Measurements from ENCODE around the gene CDH4. TPM values are rescaled to one million over a fixed set of nuclear protein-coding genes. Genes with fewer than 3 reads are reported as not detected.

The CDH4 gene
- total RNA-seq, 2 donors from 2014 or later: not detected

DNA sequence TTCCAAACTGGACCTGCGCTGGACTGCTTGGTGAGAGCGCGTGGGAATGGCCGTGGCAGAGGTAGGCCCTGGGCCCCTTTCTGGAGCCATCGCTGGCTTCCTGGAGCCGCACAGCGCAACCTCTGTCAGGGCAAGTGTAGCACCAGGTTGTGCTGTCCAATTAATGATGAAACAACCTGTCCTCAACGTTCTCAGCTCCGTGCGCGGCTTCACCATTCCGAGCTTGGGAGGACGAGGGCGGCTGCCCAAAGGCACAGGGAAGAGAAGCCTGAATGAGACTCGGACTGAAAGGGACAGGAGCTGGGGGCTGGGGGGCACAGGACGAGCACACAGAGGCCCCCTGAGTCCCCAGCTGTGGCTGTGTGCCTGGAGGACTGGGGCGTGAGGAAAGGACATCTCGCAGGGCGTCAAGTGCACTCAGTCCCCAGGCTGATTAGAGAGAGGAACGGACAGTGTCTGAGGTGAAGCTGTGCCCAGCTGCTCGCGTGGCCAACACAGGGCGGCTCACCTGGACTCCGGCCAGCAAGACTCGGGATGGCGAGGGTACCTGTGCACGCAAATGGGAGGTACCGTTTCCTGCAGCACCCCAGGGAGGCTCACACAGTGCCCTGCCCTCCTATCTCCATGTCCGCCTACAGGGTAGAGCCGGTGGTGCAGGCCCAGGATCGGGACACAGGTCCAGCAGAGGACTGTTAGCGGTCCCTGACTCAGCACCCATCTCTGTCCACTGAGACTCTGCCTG, 410.3 kb downstream of the CDH4 start:
- Mint-ChIP-seq H3K4me1 (ENCODE audit: low read depth in 2 of 2) (no peaks in the 10 kb centered on the region), H3K9me3 (no peaks in the 10 kb centered on the region), H3K27me3 (no peaks in the 10 kb centered on the region), H3K36me3 (no peaks in the 10 kb centered on the region), H3K27ac (no peak overlapping the region), H3K4me3 (no peak overlapping the region)
- DNase-seq (ENCODE audit: low spot score) (no peak), ATAC-seq (peak in 1 of 2 donors; percentile 17)

DNA sequence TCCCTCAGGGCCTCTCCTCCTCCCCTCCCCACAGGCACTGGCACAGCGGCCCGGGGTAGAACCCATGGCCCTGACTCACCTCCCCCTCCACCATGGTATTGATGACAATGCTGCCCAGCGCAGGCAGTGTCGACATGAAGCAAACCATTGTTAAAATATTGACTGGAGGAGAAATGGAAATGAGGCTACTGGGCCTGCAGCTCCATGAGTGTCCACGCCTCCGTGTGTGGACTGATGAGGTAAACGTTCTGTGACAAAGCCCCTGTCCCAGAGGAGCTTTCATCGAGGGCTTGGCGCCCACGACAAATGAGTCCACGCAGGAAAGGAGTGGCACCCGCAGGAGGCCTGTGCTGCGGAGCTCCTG, 410.9 kb downstream of the CDH4 start:
- no peaks in the 10 kb centered on the region for H3K4me1 Mint-ChIP-seq (ENCODE audit: low read depth in 2 of 2)
- no peaks in the 10 kb centered on the region for H3K9me3 Mint-ChIP-seq
- ATAC-seq: no peak
- H3K27me3 Mint-ChIP-seq: no peaks in the 10 kb centered on the region
- no peak for DNase-seq (ENCODE audit: low spot score)
- no peaks in the 10 kb centered on the region for H3K36me3 Mint-ChIP-seq
- H3K27ac Mint-ChIP-seq: no peak overlapping the region
- no peak overlapping the region for H3K4me3 Mint-ChIP-seq

DNA sequence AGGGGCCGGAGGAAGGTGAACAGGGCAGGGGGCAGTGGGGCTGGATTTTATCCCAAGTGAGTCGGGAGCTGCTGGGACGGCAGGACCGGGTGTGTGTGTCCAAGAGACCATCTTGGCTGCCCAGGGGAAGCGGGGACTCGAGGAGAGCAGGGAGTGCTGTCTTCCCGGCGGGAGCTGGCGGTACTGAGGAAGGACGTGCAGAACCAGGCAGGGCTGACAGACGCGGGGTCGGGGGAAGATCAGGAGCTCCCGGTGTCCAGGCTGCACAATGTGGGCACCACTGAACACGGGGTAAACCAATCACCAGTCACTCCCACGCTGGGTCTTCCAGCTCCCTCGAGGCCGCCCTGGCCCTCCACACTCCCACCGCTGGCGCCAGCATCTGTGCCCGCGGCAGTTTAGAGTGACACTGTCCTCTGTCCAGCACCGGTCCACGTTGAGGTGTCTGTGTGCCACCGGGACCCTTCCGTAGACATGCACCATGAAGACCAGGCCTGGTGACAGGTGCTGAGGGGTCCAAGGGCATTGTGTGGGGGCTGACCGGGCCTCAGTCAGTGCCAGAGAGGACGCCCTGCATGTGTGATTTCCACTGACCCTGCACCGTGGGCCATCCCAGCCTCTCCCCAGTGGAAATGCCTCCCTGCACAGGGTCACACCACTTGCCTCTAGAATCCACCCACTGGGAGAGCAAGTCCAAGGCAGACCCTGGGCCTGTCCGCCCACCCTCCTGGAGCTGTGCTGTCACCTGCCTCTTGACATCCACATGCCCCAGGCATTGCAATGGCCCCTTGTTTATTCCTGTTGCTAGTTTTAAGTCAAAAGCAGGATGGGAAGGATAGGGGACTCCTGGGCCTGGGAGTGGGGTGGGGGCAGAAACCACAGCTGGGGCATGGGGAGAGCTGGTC, 411.7 kb downstream of the CDH4 start:
- Mint-ChIP-seq H3K27me3 (no peaks in the 10 kb centered on the region), H3K9me3 (no peaks in the 10 kb centered on the region), H3K4me1 (ENCODE audit: low read depth in 2 of 2) (no peaks in the 10 kb centered on the region), H3K27ac (no peak overlapping the region), H3K4me3 (no peak overlapping the region), H3K36me3 (no peaks in the 10 kb centered on the region)
- DNase-seq (ENCODE audit: low spot score) (no peak), ATAC-seq (no peak)

DNA sequence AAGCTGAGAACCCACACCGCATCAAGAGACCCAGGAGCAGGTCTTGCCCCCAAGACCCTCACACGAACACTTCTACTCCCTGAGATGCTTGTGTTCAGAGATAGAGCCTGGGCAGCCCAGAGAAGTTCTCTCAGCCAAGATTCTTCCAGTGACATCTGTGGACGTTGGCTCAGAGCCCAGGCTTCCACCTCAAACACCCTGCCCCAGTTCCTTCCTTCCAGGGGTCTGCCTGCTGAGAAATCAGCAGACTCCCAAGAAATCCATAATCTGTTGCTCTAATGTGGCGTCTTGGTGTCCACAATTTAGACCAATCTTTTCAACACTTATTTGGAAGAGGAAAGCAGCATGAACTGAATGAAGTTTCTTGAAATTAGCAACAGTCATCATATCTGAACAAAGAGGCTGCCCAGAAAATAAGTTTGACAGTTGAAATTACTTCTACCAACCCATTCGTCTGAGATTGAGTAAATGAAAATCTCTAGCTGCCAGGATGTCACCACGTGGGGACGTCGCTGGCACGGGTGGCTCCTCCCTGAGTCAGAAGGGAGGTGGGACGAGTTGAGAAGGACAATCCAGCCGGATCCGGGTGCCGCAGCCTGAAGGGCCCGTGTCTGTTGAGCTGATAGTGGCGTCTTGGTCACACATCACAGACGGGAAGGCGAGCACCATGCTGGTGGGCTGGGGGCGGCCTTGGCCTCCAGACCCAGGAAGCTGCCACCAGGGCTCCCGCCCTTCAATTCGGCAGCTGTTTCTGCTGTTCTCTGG, 412.7 kb downstream of the CDH4 start:
- H3K27ac Mint-ChIP-seq: no peak overlapping the region
- no peak for ATAC-seq
- DNase-seq (ENCODE audit: low spot score): no peak
- no peak overlapping the region for H3K4me3 Mint-ChIP-seq
- H3K4me1 Mint-ChIP-seq (ENCODE audit: low read depth in 2 of 2): no peaks in the 10 kb centered on the region
- H3K36me3 Mint-ChIP-seq: no peaks in the 10 kb centered on the region
- H3K9me3 Mint-ChIP-seq: no peaks in the 10 kb centered on the region
- no peaks in the 10 kb centered on the region for H3K27me3 Mint-ChIP-seq

DNA sequence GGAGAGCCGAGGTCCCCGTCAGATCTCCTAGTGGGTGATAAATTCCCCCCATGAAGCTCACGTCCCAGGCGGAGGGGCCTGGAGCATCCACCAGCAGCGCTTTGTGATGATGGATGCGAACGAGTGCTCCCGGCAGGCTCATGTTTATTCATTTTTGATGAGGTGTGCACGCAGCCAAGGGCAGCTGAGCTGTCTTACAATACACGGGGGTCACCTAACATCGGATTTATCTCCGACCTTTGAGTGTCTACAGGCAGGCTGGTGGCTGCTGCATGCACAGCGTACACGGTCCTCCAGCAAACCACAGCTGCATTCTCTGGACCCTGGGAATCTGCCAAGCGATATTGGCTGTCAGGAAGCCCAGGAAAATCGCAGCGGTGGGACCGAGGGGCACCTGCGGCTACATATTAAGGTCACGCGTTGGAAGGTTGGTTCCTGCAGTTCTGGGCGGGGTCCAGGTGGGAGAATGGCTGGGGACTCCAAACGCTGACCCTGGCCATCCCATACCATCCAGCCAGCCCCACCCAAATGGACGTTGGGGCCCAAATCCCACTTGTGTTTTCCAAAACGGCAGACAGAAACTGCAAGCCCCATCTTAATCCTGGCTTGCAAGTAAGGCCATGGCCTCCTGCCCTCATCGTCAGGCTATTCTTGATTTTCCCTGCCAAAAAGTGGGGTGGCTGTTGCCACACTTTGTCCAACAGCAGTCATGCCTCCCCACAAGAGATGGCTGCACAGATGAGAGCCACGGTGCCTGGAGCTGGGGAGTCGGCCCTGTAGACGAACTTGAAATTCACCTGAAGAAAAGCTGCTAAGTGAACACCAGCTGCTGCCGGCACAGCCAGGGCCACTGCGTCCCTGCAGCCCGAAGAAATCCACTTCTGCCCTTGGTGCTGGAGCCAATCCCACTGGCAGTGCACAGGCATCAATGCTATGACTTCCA, 413.7 kb downstream of the CDH4 start:
- H3K27me3 Mint-ChIP-seq: no peaks in the 10 kb centered on the region
- H3K4me1 Mint-ChIP-seq (ENCODE audit: low read depth in 2 of 2): no peaks in the 10 kb centered on the region
- no peak overlapping the region for H3K27ac Mint-ChIP-seq
- DNase-seq (ENCODE audit: low spot score) (no peak), ATAC-seq (no peak)
- no peak overlapping the region for H3K4me3 Mint-ChIP-seq
- H3K36me3 Mint-ChIP-seq: no peaks in the 10 kb centered on the region
- H3K9me3 Mint-ChIP-seq: no peaks in the 10 kb centered on the region

DNA sequence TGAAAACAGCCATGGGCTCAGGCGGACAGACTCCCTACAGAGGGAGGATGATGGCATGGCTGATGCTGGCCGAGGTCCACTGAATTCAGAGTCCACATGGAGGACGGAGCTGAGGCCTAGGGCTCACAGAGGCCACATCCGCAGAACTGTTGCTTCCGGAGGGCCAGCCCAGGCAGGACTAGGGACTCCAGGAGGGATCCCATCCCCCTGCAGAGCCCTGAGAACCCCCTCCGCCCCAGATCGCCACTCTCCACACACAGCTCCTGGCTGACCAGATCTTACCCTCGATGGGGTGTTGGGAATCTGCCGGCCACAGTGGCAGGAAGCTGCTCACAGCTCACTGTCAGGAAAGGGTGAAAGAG, 414.4 kb downstream of the CDH4 start:
- peaks cover 2% of the 10 kb centered on the region for H3K9me3 Mint-ChIP-seq
- H3K36me3 Mint-ChIP-seq: no peaks in the 10 kb centered on the region
- DNase-seq (ENCODE audit: low spot score): no peak
- ATAC-seq: no peak
- no peak overlapping the region for H3K4me3 Mint-ChIP-seq
- peaks cover 0 to 5% of the 10 kb centered on the region in 2 donors for H3K27me3 Mint-ChIP-seq
- no peaks in the 10 kb centered on the region for H3K4me1 Mint-ChIP-seq (ENCODE audit: low read depth in 2 of 2)
- H3K27ac Mint-ChIP-seq: no peak overlapping the region

DNA sequence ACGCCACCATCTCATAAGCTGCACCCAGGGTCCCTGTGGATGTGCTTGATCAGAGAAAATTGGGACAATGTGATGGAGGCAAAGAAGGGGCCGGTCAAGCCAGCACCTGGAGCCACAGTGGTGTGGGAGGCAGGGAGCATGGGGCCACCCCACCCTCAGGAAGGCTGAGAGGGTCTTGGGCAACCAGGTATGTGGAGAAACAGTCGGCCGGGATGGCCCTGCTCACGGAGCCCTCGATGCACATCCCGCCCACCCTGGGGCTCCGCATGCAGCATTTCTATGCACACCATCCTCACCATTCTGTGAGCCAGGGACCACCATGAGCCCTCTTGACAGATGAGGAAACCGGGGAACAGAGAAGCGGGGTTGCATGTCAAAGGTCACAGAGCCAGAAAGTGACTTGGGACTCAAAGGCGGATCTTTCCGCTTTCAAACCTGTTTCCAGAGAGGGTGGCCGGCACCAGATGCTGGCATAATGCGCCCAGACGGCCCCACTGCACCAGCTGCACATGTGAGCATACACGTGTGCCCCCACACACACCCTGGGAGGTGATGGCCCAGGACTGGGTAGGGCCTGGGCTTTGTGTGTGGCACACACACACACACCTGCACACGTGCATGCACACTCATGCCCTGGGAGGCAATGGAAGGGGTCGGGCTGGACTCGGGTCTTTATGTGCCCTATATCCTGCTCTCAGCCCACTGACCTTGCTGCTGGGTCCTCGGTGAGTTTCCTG, 415.2 kb downstream of the CDH4 start:
- Mint-ChIP-seq H3K27me3 (peaks cover 0 to 8% of the 10 kb centered on the region in 2 donors), H3K9me3 (peaks cover 9% of the 10 kb centered on the region), H3K27ac (no peak overlapping the region), H3K4me1 (ENCODE audit: low read depth in 2 of 2) (no peaks in the 10 kb centered on the region), H3K4me3 (no peak overlapping the region), H3K36me3 (no peaks in the 10 kb centered on the region)
- DNase-seq (ENCODE audit: low spot score) (no peak), ATAC-seq (no peak)

DNA sequence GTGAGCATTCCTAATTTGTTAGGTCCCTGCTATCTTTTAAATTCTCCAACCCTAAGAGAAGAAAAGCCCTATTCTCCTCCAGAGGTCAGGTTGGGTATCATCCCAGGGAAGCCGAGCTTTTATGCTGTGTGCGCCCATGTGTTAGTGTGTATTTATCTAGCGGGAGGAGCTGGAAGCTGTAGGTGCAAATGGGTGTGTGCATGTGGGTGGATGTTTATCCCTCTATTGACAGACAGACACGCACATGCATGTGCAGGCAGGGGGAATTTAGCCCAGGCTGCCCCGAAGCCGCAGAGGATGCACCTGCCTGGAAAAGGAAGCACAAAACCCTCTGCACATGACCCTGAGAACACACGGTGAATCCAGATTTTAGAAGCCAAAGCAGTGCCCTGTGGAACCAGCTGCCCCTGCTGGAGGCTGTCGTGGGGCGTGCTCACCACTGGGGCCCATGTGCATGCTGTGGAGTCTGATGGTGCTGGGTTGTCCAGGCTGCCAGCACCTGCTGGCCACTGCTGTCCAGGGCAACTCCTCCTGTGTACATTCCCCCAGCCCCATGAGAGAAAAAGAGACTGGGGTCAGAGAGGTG, 416.1 kb downstream of the CDH4 start:
- Mint-ChIP-seq H3K4me1 (ENCODE audit: low read depth in 2 of 2) (no peaks in the 10 kb centered on the region), H3K27me3 (peaks cover 0 to 8% of the 10 kb centered on the region in 2 donors), H3K9me3 (peaks cover 9% of the 10 kb centered on the region), H3K4me3 (no peak overlapping the region), H3K36me3 (no peaks in the 10 kb centered on the region), H3K27ac (no peak overlapping the region)
- ATAC-seq (no peak), DNase-seq (ENCODE audit: low spot score) (no peak)

DNA sequence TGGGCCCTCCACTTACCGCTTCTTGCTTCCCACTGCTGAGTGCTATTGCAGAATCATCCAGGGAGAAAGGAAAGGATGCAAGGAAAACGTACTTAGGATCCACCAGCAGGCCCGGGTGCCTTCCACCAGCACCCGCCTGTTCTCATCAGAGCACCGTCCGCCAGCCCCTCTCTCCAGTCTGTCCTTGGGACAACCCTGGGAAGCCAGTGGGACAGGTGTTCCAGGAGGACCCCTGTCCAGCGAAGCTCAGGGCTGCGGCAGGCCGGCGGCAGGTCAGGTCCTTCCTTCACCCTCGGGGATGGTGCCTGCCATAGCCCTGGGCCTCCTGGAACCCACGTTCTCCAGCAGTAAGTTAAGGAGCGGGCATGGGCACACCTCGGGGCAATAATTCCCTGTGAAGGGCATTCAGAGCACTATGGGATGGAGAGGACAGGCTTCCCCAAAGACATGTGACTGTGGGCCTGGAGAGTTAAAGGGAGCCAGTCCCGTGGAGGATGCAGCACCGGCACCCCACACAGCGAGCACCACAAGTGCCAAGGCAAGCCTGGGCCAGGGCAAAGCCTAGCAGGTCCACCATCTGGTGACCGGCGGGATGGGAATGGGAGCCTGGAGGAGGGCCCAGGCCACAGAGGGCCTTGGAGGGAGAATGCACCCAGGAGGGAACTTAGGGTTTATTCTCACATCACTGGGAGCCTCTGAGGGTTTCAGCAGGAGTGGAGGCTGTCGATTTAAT, 416.9 kb downstream of the CDH4 start:
- Mint-ChIP-seq H3K4me3 (no peak overlapping the region), H3K36me3 (no peaks in the 10 kb centered on the region), H3K27me3 (peaks cover 0 to 8% of the 10 kb centered on the region in 2 donors), H3K4me1 (ENCODE audit: low read depth in 2 of 2) (no peaks in the 10 kb centered on the region), H3K27ac (no peak overlapping the region), H3K9me3 (peaks cover 9% of the 10 kb centered on the region)
- DNase-seq (ENCODE audit: low spot score): no peak
- ATAC-seq: no peak

DNA sequence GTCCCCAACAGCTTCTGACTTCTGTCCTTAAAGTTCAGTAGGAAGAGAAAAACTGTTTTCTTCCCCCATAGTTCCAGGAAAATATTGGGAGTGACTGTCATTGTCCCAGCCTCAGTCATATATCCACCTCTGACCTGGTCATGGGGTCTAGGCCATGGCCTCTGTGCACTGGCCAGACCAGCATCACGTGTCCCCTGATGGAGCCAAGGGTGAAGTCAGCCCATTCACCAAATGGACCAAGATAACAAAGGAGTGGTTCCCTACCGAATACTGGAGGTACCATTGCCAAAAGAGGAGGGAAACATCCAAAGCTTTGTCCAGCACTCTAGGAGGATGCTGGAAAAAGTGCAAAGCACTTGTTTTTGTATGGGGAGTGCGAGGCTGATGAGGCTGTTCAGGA, 418.2 kb downstream of the CDH4 start:
- Mint-ChIP-seq H3K36me3 (no peaks in the 10 kb centered on the region), H3K27me3 (peaks cover 0 to 8% of the 10 kb centered on the region in 2 donors), H3K27ac (no peak overlapping the region), H3K4me1 (ENCODE audit: low read depth in 2 of 2) (no peaks in the 10 kb centered on the region), H3K9me3 (peaks cover 9% of the 10 kb centered on the region), H3K4me3 (no peak overlapping the region)
- ATAC-seq (no peak), DNase-seq (ENCODE audit: low spot score) (no peak)

DNA sequence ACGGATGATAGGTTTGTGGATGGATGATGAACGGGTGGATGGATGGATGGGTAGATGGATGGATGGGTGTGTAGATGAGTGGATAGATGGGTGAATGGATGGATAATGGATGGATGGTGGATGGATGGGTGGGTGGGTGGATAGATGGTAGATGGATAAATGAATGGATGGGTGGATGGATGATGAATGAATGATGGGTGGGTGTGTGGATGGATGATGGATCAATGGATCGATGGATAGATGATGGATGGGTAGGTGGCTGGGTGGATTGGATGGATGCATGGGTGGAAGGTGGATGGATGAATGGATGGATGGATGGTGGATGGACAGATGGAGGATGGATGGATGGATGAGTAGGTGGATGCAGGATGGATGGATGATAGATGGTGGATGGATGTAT, 419.5 kb downstream of the CDH4 start:
- ATAC-seq (no peak), DNase-seq (ENCODE audit: low spot score) (no peak)
- Mint-ChIP-seq H3K4me3 (no peak overlapping the region), H3K4me1 (ENCODE audit: low read depth in 2 of 2) (no peaks in the 10 kb centered on the region), H3K27ac (no peak overlapping the region), H3K9me3 (peaks cover 9% of the 10 kb centered on the region), H3K36me3 (no peaks in the 10 kb centered on the region), H3K27me3 (peaks cover 0 to 8% of the 10 kb centered on the region in 2 donors)

All from natural killer cell treated with Interleukin-12 subunit alpha and Interleukin-12 subunit beta and Interleukin-15 and Interleukin-18, amount 100 ng/mL, for 72 hours (primary cell).